KMS-11 (cell line): ENCODE results near the gene DNAJC7.

Experiments used
- H2AFZ ChIP-seq: fragments of 200-600 bp; sonication (generic); 2 replicates; pipeline ENCODE4 v1.6.1; 2016; ENCODE audit warnings: antibody characterized with exemption, mixed run types, low read depth
- H3K27ac ChIP-seq: fragments of 200-600 bp; sonication (generic); 2 replicates; pipeline ENCODE4 v1.6.1; 2016; ENCODE audit warnings: mild to moderate bottlenecking, mixed run types
- H3K27me3 ChIP-seq: fragments of 200-600 bp; sonication (generic); 2 replicates; pipeline ENCODE4 v1.6.1; 2017; ENCODE audit warnings: mild to moderate bottlenecking, low read depth, mixed run types, moderate library complexity; ENCODE audit not compliant: insufficient read depth
- H3K36me3 ChIP-seq: fragments of 200-600 bp; sonication (generic); 2 replicates; pipeline ENCODE4 v1.6.1; 2017; ENCODE audit warnings: mild to moderate bottlenecking, mixed run types; ENCODE audit not compliant: insufficient read depth
- H3K4me1 ChIP-seq: fragments of 200-600 bp; sonication (generic); 2 replicates; pipeline ENCODE4 v1.6.1; 2016; ENCODE audit warnings: mild to moderate bottlenecking, low read depth, mixed run types; ENCODE audit not compliant: poor library complexity, severe bottlenecking
- H3K4me2 ChIP-seq: fragments of 200-600 bp; sonication (generic); 2 replicates; pipeline ENCODE4 v1.7.0; 2016; ENCODE audit warnings: mild to moderate bottlenecking, mixed run types
- H3K4me3 ChIP-seq: fragments of 200-600 bp; sonication (generic); IDR thresholded peaks from 2 replicates; pipeline ENCODE4 v1.6.1; 2017; ENCODE audit warnings: low read depth, low read length, mixed read lengths; ENCODE audit not compliant: insufficient read depth
- H3K79me2 ChIP-seq: fragments of 200-600 bp; sonication (generic); 2 replicates; pipeline ENCODE4 v1.6.1; 2016; ENCODE audit warnings: low read depth, mixed run types; ENCODE audit not compliant: insufficient read depth
- H3K9ac ChIP-seq: fragments of 200-600 bp; sonication (generic); 2 replicates; pipeline ENCODE4 v1.6.1; 2016; ENCODE audit warnings: mild to moderate bottlenecking, mixed run types
- H4K20me1 ChIP-seq: fragments of 200-600 bp; sonication (generic); 2 replicates; pipeline ENCODE4 v1.6.1; 2016; ENCODE audit warnings: mild to moderate bottlenecking, mixed run types; ENCODE audit not compliant: insufficient read depth
- TF ChIP-seq, protein P1 (sequence below): fragments of 200-600 bp; sonication (generic); conservative IDR thresholded peaks from 2 replicates; pipeline ENCODE4 v1.6.1; 2017; ENCODE audit warnings: low read depth, mild to moderate bottlenecking, antibody characterized with exemption, low read length, moderate library complexity, mixed read lengths

The DNAJC7 gene

DNA sequence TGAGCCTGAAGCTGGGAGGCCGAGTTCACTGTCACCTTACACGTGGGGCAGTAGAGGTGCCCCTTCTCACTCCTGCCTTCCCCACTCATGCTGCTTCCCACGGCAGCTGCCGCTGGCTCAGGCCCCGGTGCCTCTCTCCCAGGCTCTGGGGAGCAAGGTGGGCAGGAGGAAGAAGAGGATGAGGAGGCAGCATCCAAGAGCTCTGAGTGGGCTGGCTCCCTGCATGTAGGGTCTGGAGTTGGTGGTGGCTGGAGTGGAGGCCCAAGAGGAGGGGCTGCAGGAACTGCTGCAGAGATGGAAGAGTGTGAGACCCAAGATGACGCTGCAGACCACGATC is 11.5 kb upstream of the DNAJC7 start:
- H3K36me3 ChIP-seq, result no peaks in the 10 kb centered on the region
- TF ChIP-seq, protein P1, sequence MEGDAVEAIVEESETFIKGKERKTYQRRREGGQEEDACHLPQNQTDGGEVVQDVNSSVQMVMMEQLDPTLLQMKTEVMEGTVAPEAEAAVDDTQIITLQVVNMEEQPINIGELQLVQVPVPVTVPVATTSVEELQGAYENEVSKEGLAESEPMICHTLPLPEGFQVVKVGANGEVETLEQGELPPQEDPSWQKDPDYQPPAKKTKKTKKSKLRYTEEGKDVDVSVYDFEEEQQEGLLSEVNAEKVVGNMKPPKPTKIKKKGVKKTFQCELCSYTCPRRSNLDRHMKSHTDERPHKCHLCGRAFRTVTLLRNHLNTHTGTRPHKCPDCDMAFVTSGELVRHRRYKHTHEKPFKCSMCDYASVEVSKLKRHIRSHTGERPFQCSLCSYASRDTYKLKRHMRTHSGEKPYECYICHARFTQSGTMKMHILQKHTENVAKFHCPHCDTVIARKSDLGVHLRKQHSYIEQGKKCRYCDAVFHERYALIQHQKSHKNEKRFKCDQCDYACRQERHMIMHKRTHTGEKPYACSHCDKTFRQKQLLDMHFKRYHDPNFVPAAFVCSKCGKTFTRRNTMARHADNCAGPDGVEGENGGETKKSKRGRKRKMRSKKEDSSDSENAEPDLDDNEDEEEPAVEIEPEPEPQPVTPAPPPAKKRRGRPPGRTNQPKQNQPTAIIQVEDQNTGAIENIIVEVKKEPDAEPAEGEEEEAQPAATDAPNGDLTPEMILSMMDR, result no peak
- peaks cover 20% of the 10 kb centered on the region for H3K4me1 ChIP-seq
- no peak overlapping the region for H2AFZ ChIP-seq
- H3K27me3 ChIP-seq, result no peaks in the 10 kb centered on the region; the same call in 1 of the 2 replicates
- H3K79me2 ChIP-seq, result no peaks in the 10 kb centered on the region
- no peaks in the 10 kb centered on the region for H4K20me1 ChIP-seq
- no peak overlapping the region for H3K9ac ChIP-seq
- no peak overlapping the region for H3K27ac ChIP-seq
- no peak overlapping the region for H3K4me3 ChIP-seq
- H3K4me2 ChIP-seq, result no peak overlapping the region

DNA sequence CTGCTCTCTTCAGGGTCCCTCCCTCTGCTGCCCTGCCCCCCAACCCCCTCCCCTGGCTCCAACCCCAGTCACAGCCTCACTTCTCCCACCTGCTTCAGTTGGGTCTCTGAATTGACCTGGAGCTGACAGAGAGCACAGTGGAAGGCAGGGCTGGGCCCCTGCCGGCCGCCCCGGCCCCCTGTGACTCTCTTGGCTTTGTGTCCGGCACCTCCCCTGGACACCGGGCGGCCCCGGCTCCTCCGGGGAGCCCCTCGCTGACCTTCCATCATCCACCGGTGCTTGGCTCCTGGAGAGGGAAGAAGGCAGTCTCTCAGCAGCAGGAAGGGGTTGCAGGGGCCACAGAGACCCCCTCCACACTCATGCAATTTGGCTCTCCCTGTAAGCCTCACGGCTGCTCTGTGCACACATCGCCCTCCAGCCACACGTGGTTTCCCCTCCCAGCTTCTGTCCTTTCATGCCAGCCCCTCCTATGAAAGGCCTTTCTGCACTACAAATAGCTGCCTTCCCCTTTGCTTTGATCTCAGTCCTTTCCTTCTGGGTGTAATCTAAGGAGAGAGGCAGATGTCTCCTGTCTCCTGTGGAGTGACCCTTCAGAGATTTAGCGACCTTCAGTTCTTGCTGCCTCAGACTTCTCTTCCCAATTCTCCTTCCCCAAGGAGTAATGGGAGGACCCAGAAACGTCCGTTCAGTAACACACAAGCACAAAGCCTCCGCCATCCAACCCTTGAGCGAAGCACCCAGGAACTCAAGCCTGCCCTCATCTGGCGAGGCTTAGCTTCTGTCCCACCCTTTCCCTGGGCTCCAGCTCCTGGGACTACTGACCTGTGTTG is 10.9 kb upstream of the DNAJC7 start:
- Histone ChIP-seq H3K27ac (no peak overlapping the region), H3K4me3 (no peak overlapping the region), H2AFZ (no peak overlapping the region), H3K36me3 (no peaks in the 10 kb centered on the region), H4K20me1 (no peaks in the 10 kb centered on the region), H3K4me2 (no peak overlapping the region), H3K27me3 (no peaks in the 10 kb centered on the region; the same call in 1 of the 2 replicates), H3K9ac (no peak overlapping the region), H3K4me1 (peaks cover 18% of the 10 kb centered on the region), H3K79me2 (no peaks in the 10 kb centered on the region)
- TF ChIP-seq, protein P1, result no peak

DNA sequence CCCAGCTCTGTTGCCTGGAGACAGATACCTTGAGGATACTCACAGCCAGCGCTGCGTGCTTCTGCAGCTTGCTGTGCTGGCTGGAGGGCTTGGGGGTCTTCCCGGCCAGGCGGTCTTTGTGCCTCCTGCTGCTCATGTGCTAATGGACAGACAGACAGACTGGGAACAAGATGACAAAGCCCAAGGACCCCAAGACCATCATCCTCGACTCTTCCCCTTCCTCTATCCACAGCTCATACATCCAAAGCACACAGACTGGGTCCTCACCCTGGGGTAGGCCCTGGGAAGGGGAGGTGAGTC is 10.3 kb upstream of the DNAJC7 start:
- Histone ChIP-seq H3K36me3 (no peaks in the 10 kb centered on the region), H3K4me2 (no peak overlapping the region), H3K79me2 (no peaks in the 10 kb centered on the region), H3K27ac (no peak overlapping the region), H3K4me1 (peaks cover 18% of the 10 kb centered on the region), H3K9ac (no peak overlapping the region), H3K4me3 (no peak overlapping the region), H3K27me3 (no peaks in the 10 kb centered on the region; the same call in 1 of the 2 replicates), H2AFZ (no peak overlapping the region), H4K20me1 (no peaks in the 10 kb centered on the region)
- TF ChIP-seq, protein P1, result no peak

DNA sequence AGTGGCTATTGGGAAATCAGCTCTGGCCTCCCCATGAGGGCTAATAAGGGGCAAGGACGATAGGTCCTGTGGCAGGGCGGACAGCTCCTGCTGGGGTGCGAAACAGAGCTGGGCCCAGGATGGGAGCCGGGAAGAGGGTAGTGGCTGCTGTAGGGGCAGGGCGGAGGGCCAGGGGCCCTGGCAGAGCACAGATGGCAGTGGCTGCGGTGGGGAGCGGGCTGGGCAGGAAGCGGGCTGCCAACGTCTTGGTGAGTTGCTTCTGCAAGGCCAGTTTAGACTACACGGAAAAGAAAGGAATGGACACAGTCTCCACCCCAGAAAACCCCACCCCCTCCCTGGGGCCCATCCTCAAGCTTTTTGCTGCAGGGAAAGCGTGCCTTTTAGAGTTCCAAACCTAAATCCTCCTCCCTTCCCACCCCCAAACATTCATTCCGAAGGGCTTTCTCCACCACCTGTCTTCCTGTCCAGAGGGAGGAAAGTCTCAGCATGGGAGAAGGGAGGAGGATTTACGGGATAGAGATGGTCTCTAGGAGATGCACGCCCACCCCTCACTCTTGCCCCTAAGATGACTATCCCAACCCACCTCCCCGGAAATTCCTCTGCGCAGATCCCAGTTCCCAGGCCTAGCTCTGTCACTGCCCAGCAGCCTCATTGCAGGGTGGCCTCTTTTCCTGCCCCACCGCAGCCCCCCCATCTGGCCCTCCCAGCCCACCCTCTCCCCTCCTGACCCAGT is 9.8 kb upstream of the DNAJC7 start:
- no peak overlapping the region for H2AFZ ChIP-seq
- no peaks in the 10 kb centered on the region for H3K79me2 ChIP-seq
- no peaks in the 10 kb centered on the region for H3K36me3 ChIP-seq
- no peak overlapping the region for H3K4me2 ChIP-seq
- H3K27me3 ChIP-seq, result no peaks in the 10 kb centered on the region; the same call in 1 of the 2 replicates
- H3K4me1 ChIP-seq, result peaks cover 18% of the 10 kb centered on the region
- no peaks in the 10 kb centered on the region for H4K20me1 ChIP-seq
- TF ChIP-seq, protein P1, result no peak
- H3K27ac ChIP-seq, result no peak overlapping the region
- H3K4me3 ChIP-seq, result no peak overlapping the region
- H3K9ac ChIP-seq, result no peak overlapping the region
